Brain pericyte (primary cell): Measurements from ENCODE around the gene LRIG1.

Experiments used
- DNase-seq: peaks from one replicate; pipeline ENCODE4 v3.0.0-alpha.2; 2012; ENCODE audit warnings: low read depth, low spot score

The LRIG1 gene

DNA sequence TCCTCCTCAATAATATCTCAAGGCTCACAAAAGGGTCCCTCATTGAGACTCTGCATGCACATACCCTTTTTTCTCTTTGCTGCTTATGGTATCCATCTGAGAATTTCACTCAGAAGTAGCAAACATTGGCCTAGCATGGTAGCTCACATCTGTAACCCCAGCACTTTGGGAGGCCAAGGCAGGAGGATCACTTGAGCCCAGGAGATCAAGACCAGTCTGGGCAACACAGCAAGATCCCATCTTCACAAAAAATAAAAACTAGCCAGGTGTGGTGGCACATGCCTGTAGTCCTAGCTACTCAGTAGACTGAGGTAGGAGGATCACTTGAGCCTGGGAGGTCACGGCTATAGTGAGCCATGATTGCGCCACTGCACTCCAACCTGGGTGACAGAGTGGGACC is 11.7 kb downstream of the LRIG1 start:
- DNase-seq, result no peak

GRCh38 chr3:66488492-66488891 is 12.3 kb downstream of the LRIG1 start:
- DNase-seq, result no peak

GRCh38 chr3:66487465-66487864 is 13.4 kb downstream of the LRIG1 start:
- no peak for DNase-seq

DNA sequence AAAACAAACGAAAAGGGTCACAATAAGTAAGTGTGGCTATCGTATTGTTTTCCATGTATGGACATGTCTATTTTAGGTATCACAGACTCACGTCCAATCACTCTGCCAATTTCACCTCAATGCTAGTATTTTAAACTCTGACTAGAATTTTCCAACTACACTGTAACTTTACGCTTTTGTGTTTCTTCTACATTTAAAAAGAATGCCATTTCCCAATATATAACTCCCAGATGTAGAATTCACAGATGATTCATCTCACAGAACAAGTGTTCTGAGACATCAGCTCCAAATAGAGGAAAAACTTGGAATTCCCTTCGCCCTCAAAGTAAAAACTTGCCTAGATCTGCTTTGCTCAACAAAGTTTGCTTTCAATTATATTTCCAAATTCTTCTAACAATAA is 14.2 kb downstream of the LRIG1 start:
- DNase-seq, result no peak

- no peak for DNase-seq
Measured at GRCh38 chr3:66486202-66486601, 14.6 kb downstream of the LRIG1 start.

GRCh38 chr3:66485291-66485968 is 15.4 kb downstream of the LRIG1 start:
- DNase-seq, result no peak

- no peak for DNase-seq
Measured at GRCh38 chr3:66484106-66484844, 16.5 kb downstream of the LRIG1 start.

GRCh38 chr3:66483409-66483906 is 17.4 kb downstream of the LRIG1 start:
- DNase-seq, result no peak

DNA sequence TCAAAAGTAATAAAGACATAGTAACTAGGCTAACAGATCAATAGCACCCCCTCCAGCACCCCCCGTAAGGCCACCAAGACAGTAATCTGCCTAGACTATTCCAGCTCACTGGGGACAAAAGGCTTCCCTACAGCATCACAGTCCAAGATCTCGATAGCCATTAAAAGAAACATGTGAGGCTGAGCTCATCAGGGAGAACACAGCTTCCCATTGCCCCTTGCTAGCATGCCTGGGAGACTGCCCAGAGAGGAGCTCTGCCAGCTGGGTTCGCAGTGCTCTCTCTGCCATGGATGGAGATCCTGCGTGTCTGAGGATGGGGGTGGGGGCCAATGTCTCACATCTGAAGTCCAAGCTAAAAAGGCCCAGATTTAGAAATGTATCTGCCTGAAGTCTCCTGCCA is 17.8 kb downstream of the LRIG1 start:
- no peak for DNase-seq

DNA sequence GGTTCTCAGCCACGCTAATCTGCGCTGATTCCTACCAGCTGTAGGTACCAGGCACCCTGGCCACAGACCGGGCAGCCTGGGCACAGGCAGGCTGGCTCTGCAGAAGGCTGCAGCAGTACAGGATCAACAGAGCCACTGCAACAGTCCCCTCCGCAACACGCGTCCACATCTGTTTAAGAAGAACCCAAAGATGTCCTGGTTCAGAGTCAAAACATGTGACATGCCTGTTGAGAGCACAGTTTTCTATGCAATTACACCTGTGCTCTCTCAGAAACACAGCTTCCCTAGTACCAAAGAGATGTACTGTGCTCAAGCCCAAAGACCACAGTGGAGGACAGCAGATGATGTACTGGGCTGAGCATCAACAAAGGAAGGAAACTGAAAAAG is 18.8 kb downstream of the LRIG1 start:
- no peak for DNase-seq

GRCh38 chr3:66481071-66482017 is 19.5 kb downstream of the LRIG1 start:
- no peak for DNase-seq

DNA sequence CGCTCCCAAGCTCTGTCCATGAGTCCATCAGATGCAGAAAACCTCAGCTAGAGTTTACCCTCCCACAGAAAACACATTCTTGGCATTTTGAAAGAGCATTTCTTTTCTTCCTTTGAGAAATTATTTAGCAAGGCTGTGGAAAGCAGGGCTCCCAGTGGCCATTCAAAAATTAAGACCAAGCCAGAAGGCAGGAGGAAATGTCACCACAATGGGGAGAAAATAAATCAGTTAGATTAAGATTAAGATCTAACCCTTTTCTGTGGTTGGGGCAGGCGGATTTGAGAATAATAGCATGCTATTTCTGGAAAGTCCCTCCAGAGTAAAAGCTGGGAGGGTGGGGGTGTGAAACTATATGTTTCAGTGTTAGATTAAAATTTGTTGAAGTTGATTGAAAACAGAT is 20.2 kb downstream of the LRIG1 start:
- DNase-seq, result no peak

GRCh38 chr3:66479532-66479947 is 21.3 kb downstream of the LRIG1 start:
- no peak for DNase-seq

DNA sequence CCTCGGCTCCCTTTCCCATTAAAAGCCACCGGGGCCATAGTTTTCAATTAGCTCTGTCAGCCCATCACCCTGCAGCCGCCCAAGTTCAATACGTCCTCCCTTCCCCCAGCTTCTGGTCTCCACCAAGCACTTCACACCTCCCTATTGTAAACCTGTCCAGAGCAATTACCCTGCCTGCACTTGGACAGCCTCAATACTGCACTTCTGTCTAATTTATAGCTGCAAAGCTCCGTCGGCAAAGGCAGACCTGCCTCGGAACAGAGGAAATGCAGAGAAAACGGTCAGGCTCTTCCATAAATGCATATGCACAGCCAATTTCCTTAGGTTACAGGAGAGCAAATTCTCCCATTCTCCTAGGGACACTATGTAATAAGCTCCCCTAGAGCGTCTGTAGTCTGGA is 21.9 kb downstream of the LRIG1 start:
- DNase-seq, result no peak

GRCh38 chr3:66477856-66478255 is 23.0 kb downstream of the LRIG1 start:
- no peak for DNase-seq

DNA sequence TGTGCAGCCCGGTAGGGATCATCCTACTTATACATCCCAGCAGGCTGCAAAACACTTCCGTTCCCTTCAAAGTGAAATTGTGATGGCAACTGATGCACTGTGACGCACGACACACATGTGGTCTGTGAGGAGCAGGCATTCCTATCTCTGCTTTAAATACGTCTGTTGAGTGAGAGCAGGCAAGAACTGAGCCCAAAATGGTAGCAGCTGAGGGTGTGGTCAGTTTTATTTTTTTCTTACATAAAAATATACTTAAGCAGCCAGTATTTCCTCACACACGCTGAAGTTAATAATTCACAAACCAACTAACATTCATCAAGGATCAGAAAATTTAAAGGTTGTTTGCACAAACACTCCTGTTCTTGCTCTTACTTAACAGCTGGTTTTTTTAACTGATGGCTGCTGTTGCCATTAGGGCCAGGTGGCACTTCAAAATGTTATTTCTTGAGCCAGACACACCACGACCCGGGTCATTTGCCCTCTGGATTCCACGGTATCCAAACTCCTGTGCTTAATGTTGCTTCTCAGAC is 23.9 kb downstream of the LRIG1 start:
- DNase-seq, result no peak

- DNase-seq, result no peak
Measured at GRCh38 chr3:66475386-66476020, 25.3 kb downstream of the LRIG1 start.

- no peak for DNase-seq
Measured at GRCh38 chr3:66473692-66474091, 27.1 kb downstream of the LRIG1 start.

- DNase-seq, result no peak
Measured at GRCh38 chr3:66473181-66473580, 27.6 kb downstream of the LRIG1 start.

- DNase-seq, result no peak
Measured at GRCh38 chr3:66472313-66473134, 28.3 kb downstream of the LRIG1 start.
